Left renal cortex interstitium (tissue), 4 donors: ENCODE data around the gene MEF2D. TPM values are rescaled to one million over a fixed set of nuclear protein-coding genes. Genes with fewer than 3 reads are reported as not detected.

ENCODE experiments used
- DNase-seq, 4 donors: peaks; one replicate each; pipeline ENCODE4 v3.0.0-alpha.2; 2013; ENCODE audit warnings: low read depth in 4 of 4, low spot score in 2 of 4, missing footprints in 1 of 4
- polyA plus RNA-seq, 4 donors: library from polyadenylated mRNA; unstranded; fragments of 120-200 nt; gene quantifications; one replicate each; pipeline ENCODE4 v1.2.1, GENCODE V29; 2013; ENCODE audit not compliant: insufficient read length in 4 of 4

Gene MEF2D
- polyA plus RNA-seq, 4 donors, result 20.8 to 32.8 (median 24.3) TPM

DNA sequence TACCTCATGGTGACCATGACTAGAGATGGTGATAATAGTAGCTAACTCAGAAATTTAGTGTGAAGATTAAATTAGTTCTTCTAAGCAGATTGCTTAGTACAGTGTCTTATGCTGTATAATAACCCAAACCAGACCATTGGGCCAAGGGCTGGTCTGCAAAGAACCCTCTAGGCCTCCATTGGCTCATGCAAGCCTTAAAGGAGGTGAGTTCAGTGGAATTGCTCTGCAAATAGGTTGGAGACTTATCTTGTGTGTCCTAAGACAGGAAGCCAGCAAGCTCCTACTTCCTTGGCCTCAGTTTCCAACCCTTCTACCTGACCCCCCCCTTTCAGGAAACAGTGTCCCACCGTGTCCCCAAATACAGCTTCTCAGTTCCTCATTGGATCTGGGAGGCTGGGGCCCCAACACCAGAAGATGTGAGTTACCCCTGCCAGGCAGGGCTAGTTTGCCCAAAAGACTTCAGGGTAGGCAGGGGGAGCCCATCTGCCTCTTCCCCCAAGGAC is 1.9 kb upstream of the MEF2D start:
- DNase-seq, result no peak

- peak in 3 of 4 donors; percentile 89 for DNase-seq
These were observed 375 bp upstream of the MEF2D start for GRCh38 chr1:156500793-156501506.

DNA sequence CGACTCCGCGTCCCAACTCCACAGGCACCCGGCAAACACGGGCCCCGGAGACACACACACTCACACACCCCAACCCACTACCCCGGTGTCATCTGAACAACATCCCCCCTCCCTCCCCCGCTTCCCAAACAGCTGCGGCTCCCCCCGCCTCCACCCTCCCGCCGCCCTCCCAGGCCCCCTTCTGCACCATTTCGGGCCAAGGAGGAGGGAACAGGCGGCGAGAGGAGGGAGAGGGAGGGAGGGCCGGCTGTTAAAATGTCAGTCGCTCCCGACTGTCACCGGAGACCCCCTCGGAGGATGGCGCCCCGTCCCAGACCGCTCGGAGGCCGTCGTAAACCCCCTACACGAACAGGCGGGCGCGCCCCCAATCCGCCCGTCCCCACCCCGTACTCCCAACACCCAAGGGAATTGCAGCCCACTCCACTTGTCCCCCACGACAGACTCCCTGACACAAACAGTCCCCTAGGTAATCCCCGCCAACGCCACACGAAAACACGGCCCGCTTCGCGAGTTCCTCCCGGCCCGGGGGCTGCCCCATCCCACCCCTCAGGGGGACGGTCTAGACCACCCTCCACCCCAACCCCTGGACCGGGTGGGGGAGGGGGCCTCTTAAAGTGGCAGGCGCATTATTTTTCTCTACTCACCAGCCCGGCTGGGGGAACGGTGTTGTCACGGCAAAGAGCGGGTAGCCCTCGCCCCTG is 583 bp downstream of the MEF2D start:
- no peak for DNase-seq

- no peak for DNase-seq
These were observed 1.3 kb downstream of the MEF2D start for GRCh38 chr1:156499194-156499841.

DNA sequence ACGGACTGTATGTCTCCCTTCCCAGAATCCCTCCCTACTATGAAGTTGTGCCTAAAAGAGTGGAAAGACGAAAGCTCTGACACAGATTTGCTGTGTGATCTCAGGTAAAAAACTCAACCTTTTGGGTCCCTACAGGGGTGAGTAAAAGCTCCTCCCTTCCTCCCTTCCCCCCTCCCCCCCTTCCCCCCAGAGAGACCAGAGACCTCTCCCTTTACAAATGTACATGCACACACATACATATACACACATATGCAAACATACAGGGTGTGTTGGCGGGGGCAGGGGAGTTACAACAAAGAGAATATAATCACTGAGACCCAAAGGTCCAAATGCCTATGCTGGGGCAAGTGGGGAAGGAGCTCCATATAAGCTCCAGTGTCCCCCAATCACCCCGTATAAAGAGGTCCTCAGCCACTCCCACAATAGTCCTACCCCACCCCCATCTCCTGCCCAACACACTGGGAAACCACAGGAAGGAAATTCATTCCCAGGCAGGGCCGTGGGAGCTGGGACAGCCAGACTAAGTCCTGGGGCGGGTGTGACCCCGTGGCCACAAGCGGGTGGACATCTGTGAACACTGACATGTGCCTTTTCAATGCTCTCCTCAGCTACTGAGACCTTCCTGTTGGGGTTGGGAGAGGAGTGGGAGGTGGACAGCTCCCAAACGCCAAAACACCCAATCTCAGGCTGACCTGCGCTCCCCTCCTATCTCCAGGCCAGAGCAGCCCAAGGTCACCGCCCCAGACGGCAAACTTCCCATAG is 2.0 kb downstream of the MEF2D start:
- no peak for DNase-seq

GRCh38 chr1:156497743-156498431 is 2.7 kb downstream of the MEF2D start:
- DNase-seq, result no peak

- no peak for DNase-seq
These were observed 3.4 kb downstream of the MEF2D start for GRCh38 chr1:156497078-156497742.

- no peak for DNase-seq
These were observed 4.3 kb downstream of the MEF2D start for GRCh38 chr1:156496211-156496761.

GRCh38 chr1:156495401-156496140 is 5.0 kb downstream of the MEF2D start:
- no peak for DNase-seq

GRCh38 chr1:156494309-156494895 is 6.2 kb downstream of the MEF2D start:
- no peak for DNase-seq

DNA sequence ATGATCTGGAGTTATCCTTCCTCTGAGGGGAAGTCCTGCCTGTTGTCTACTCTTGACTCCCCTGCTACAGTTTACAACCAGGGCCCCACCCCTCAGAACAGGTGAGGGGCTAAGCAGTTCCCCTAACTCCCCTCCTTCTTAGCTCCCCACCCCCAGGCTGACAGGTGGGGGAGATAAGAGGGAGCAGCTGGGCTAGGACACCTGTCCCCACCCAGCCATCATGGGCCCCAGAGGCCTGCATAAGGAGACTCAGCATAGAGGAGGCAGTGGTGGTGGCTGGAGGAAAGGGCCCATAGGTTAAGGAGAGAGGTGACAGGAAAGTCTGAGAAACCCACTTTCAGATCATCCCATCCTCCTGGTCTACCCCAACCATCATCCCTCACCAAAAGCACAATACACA is 6.8 kb downstream of the MEF2D start:
- DNase-seq, result no peak

- no peak for DNase-seq
These were observed 7.4 kb downstream of the MEF2D start for GRCh38 chr1:156493154-156493631.

- DNase-seq, result no peak
These were observed 7.9 kb downstream of the MEF2D start for GRCh38 chr1:156492591-156493080.

DNA sequence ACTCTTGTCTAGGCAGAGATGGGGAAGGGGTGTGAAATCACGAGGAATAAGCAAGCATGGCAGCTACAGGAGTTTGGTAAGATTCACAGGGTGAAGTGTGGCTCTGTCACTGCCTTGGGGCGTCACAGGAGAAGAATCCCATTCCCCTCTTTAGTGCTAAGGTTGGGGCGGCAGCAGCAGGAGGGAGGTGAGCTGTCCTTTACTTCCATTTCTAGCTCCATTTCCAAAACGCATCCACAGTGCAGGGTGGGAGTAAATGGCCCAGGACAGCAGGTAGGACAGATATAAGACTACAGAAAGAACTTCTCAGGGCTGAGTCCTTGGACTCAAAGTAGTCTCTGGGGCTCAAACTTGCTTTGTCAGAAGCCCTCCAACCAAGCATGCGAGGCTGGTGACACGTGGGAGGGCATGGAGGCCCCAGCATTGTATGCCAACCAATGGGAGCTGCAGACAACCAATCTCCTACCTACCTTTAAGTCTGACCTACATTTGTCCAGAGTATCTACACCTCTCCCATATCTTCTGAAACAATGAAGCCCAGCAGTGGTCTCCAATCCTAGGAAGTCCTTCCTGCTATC is 8.5 kb downstream of the MEF2D start:
- DNase-seq, result no peak

DNA sequence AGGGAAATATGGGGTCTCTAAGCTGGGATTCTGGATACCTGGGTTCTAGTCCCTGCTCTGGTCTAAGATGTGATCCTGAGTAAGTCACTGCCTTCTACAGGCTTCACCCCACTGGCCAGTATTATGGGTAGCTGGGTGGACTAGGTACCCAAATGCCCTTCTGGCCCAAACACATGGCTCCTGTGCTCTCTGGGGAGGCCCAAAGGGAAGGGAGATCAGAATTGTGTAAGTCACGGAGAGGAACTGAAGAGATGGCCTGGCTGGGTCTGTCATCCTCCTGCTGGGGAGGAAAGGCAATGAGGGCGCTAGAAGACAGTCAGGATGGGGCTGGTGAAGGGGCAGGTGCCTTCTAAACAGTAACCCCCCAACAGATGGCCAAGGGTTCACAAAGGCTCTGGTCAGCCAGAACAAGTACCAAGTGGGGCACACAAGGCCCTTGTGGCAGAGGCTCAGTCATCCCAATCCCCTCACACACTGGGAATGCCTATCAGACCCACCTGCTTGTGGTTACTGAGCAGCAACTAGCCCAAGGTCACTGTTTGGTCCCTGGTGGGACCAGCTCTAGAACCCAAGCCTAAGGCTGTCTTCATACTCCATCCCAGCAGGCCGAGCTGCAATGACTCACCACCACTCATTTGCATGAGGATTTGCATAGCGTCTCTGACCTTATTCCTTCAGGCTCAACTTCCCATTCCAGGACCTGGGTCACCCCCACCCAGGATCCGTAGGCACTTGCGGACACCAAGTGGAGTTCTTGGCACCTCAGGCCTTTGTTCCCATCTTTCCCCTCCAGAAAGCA is 9.2 kb downstream of the MEF2D start:
- no peak for DNase-seq

- DNase-seq, result no peak
These were observed 10.1 kb downstream of the MEF2D start for GRCh38 chr1:156490401-156491032.
